ENCODE measurements around the gene HDAC4. TPM values are rescaled to one million over a fixed set of nuclear protein-coding genes. Genes with fewer than 3 reads are reported as not detected.

Gene HDAC4
- total and polyA plus RNA-seq, 10 of the 15 experiments (the other 5 are each of a cell fraction or from before 2014, with no cell fraction given): 0.22 to 15.7 (median 4.8) TPM

- no TSS peak for BruUV-seq (replicated peaks)
- ChIA-PET SMC1A (ENCODE audit: uncharacterized antibody, unreplicated experiment) (interaction anchor here (0.7 to 3.5 kb wide), 3 partner anchors 9 to 79 kb away, joined by 3 to 27 read pairs (median 3); no protein-coding TSS in a partner anchor), POLR2A (interaction anchor here (0.9 to 3.3 kb wide), 3 partner anchors 17 to 104 kb away, joined by 3 to 19 read pairs (median 4); partner anchors contain the start of gene HDAC4), RAD21 (ENCODE audit: unreplicated experiment) (interaction anchor here (1.0 to 3.0 kb wide), 9 partner anchors 12 to 116 kb away, joined by 3 to 25 read pairs (median 6); partner anchors contain the start of gene HDAC4), CTCF (interaction anchor here (1.9 to 4.2 kb wide), 2 partner anchors 13 to 113 kb away, joined by 6 to 25 read pairs; no protein-coding TSS in a partner anchor)
- intact Hi-C loops (cut with micrococcal nuclease; ENCODE audit: unreplicated experiment) (loop anchor here (5.0 kb wide), 1 partner anchor 115 kb away; no protein-coding TSS in a partner anchor), in situ Hi-C loops (cut with MboI) (no loop called here)
- Histone ChIP-seq H3K27me3 (replicated peaks in 1 of 2; ENCODE audit: control insufficient read depth in 2 of 2, insufficient read depth in 2 of 2, low read length in 1 of 2) (no peaks in the 10 kb centered on the region), H3K4me3 (no peak overlapping the region), H3K4me2 (ENCODE audit: control insufficient read depth, insufficient read depth) (no peak overlapping the region), H3K9ac (ENCODE audit: control insufficient read depth, insufficient read depth, low read length) (no peak overlapping the region), H3K27ac (ENCODE audit: control insufficient read depth, insufficient read depth) (no peak overlapping the region), H3K36me3 (ENCODE audit: control insufficient read depth in 2 of 2, insufficient read depth in 2 of 2, low read length in 1 of 2) (no peaks in the 10 kb centered on the region; a peak in 1 of 4 replicates), H4K20me1 (ENCODE audit: control insufficient read depth, insufficient read depth) (no peaks in the 10 kb centered on the region), H3K9me3 (replicated peaks; ENCODE audit: control insufficient read depth, insufficient read depth, low read length) (no peaks in the 10 kb centered on the region), H2AFZ (ENCODE audit: control insufficient read depth, low read depth, low read length) (no peak overlapping the region), H3K4me1 (ENCODE audit: control insufficient read depth, insufficient read depth, low read length) (peaks cover 12% of the 10 kb centered on the region), H3K79me2 (ENCODE audit: control insufficient read depth, insufficient read depth, low read length) (no peaks in the 10 kb centered on the region)
- 45% methylated on average over 3 of the region's 6 CpGs for WGBS (ENCODE audit: insufficient coverage, insufficient replicate concordance, low lambda C conversion rate, missing lambda C conversion rate)
- no peak for TF ChIP-seq NFXL1 (IDR thresholded peaks at IDR 0.05; ENCODE audit: borderline replicate concordance)
- TF ChIP-seq MLLT1 (IDR thresholded peaks at IDR 0.05): no peak
- TF ChIP-seq SIN3A (IDR thresholded peaks at IDR 0.05; ENCODE audit: low read depth, low read length): no peak
- no peak for TF ChIP-seq YY1 (IDR thresholded peaks at IDR 0.05; ENCODE audit: low read depth, low read length)
- no peak for TF ChIP-seq ZNF207 (IDR thresholded peaks at IDR 0.05; ENCODE audit: borderline replicate concordance)
- no peak for TF ChIP-seq E2F4 (IDR thresholded peaks at IDR 0.05; ENCODE audit: low read depth, low read length)
- TF ChIP-seq SMC3 (IDR thresholded peaks at IDR 0.05; ENCODE audit: borderline replicate concordance, low read length): no peak
- TF ChIP-seq SMAD5 (IDR thresholded peaks at IDR 0.05; ENCODE audit: low read depth): no peak
- TF ChIP-seq CHD2 (IDR thresholded peaks at IDR 0.05; ENCODE audit: borderline replicate concordance, low read depth, low read length): no peak
- no peak for TF ChIP-seq NKRF (conservative IDR thresholded peaks at IDR 0.05)
- no peak for TF ChIP-seq ZNF592 (IDR thresholded peaks at IDR 0.05)
- TF ChIP-seq TBL1XR1 (IDR thresholded peaks at IDR 0.05; ENCODE audit: low read depth, low read length): no peak
- DNase-seq (ENCODE audit: low read depth, low spot score) (no peak), FAIRE-seq (no peak), ATAC-seq (no peak)
These were observed 18.4 kb downstream of the HDAC4 start for GRCh38 chr2:239382384-239382880.

Data from GM12878 (cell line).